Measurements from ENCODE around the gene NBEAL1.

DNA sequence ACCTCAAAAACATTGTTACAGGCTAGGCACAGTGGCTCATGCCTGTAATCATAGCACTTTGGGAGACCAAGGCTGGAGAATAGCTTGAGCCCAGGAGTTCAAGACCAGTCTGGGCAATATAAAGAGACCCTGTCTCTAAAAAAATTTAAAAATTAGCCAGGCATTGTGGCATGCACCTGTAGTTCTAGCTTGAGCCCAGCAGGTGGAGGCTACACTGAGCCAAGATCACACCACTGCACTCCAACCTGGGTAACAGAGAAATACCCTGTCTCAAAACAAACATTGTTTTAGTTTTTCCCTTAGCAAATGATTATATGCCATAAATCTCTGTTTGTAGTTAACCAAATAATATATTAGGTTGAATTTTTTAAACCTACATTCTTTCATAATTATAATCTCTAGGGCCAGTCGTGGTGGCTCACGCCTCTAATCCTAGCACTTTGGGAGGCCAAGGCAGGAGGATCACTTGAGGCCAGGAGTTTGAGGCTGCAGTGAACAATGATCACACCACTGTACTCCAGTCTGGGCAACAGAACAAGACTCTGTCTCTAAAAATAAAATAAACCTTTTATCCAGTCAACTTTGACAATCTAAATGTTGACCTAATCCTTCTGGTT lies 210.9 kb downstream of the NBEAL1 start:
- no peak for TF ChIP-seq POLR2A (IDR thresholded peaks at IDR 0.05)
- TF ChIP-seq, protein P1, sequence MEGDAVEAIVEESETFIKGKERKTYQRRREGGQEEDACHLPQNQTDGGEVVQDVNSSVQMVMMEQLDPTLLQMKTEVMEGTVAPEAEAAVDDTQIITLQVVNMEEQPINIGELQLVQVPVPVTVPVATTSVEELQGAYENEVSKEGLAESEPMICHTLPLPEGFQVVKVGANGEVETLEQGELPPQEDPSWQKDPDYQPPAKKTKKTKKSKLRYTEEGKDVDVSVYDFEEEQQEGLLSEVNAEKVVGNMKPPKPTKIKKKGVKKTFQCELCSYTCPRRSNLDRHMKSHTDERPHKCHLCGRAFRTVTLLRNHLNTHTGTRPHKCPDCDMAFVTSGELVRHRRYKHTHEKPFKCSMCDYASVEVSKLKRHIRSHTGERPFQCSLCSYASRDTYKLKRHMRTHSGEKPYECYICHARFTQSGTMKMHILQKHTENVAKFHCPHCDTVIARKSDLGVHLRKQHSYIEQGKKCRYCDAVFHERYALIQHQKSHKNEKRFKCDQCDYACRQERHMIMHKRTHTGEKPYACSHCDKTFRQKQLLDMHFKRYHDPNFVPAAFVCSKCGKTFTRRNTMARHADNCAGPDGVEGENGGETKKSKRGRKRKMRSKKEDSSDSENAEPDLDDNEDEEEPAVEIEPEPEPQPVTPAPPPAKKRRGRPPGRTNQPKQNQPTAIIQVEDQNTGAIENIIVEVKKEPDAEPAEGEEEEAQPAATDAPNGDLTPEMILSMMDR (IDR thresholded peaks at IDR 0.05): peak in 4 of 5 experiments; percentile 22 to 59 (median 50)

All from tibial nerve (tissue), 3 donors.